Adipocyte (in vitro differentiated cells): ENCODE measurements around the gene CUL4B.
"Not testable (repeated sequence)": the region's sequence is repeated elsewhere in the genome, so short reads cannot be mapped to it uniquely, and the experiment has no call there.

Experiments
- DNase-seq: peaks from one replicate; pipeline ENCODE4 v3.0.0-alpha.2; 2015; ENCODE audit warnings: low read depth
- H3K27me3 ChIP-seq: replicated peaks from 2 replicates; pipeline ENCODE4 v1.7.0; 2013; ENCODE audit warnings: mild to moderate bottlenecking, low read length, moderate library complexity; ENCODE audit not compliant: control insufficient read depth, insufficient read depth
- H3K36me3 ChIP-seq: 2 replicates; pipeline ENCODE4 v1.7.0; 2013; ENCODE audit warnings: low read length, mild to moderate bottlenecking, moderate library complexity; ENCODE audit not compliant: control insufficient read depth, insufficient read depth, severe bottlenecking
- H3K4me1 ChIP-seq: 2 replicates; pipeline ENCODE4 v1.7.0; 2013; ENCODE audit warnings: mild to moderate bottlenecking, low read length, moderate library complexity; ENCODE audit not compliant: control insufficient read depth, insufficient read depth
- H3K4me3 ChIP-seq: 2 replicates; pipeline ENCODE4 v1.7.0; 2013; ENCODE audit warnings: mild to moderate bottlenecking, low read length, moderate library complexity
- H3K9ac ChIP-seq: 2 replicates; pipeline ENCODE4 v1.7.0; 2013; ENCODE audit warnings: mild to moderate bottlenecking, low read length, moderate library complexity
- H3K9me3 ChIP-seq: 2 replicates; pipeline ENCODE4 v1.7.0; 2013; ENCODE audit warnings: mild to moderate bottlenecking, low read length, moderate library complexity; ENCODE audit not compliant: control insufficient read depth

CUL4B gene

DNA sequence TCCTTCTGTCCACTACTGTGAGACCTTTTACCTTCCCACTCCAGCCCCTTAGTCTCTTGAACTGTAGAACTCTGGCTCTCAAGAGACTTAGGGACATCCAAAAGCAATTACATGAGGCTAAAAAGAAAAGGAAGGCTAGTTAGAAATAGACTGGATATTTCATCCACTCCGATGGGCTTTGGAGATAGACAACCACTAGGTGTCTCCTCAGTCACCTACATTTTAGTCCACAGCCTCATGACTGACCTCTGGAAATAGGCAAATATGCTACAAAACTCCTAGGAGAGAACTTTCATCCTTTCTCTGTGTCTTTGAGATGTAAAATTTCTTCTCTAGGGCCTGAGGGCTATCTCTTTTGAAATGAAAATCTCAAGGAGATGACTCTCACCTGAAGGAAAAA, 46.5 kb downstream of the CUL4B start:
- Histone ChIP-seq H3K36me3 (no peaks in the 10 kb centered on the region), H3K9ac (no peak overlapping the region), H3K4me1 (no peaks in the 10 kb centered on the region), H3K9me3 (no peaks in the 10 kb centered on the region), H3K4me3 (no peak overlapping the region), H3K27me3 (no peaks in the 10 kb centered on the region)
- peak; percentile 27 for DNase-seq

DNA sequence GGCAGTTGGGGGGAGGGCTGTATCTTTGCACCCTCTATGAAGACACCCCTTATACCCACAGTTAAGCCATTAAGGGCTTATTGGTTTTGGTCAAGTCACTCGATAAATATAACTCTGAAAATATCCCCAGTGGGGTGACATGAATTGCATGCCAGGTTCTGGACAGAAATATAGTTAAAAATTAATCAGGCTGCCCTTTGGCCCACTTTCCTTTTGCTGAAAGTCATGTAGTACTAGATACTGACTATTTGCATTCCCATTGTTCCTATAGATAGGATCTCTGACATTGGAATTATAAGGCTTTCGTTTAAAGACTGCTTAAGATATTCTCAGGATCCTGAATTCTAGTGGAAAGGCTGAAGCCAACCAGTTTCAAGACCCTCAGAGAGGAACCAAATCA, 48.1 kb downstream of the CUL4B start:
- Histone ChIP-seq H3K27me3 (no peaks in the 10 kb centered on the region), H3K4me3 (no peak overlapping the region), H3K9me3 (no peaks in the 10 kb centered on the region), H3K36me3 (no peaks in the 10 kb centered on the region), H3K4me1 (no peaks in the 10 kb centered on the region), H3K9ac (no peak overlapping the region)
- DNase-seq: no peak

- no peaks in the 10 kb centered on the region for H3K27me3 ChIP-seq
- no peaks in the 10 kb centered on the region for H3K36me3 ChIP-seq
- H3K9me3 ChIP-seq: no peaks in the 10 kb centered on the region
- H3K4me1 ChIP-seq: no peaks in the 10 kb centered on the region
- no peak overlapping the region for H3K4me3 ChIP-seq
- H3K9ac ChIP-seq: no peak overlapping the region
- DNase-seq: no peak
Measured at GRCh38 chrX:120512222-120512621, 48.5 kb downstream of the CUL4B start.

- Histone ChIP-seq H3K9me3 (no peaks in the 10 kb centered on the region), H3K36me3 (no peaks in the 10 kb centered on the region), H3K27me3 (no peaks in the 10 kb centered on the region), H3K9ac (no peak overlapping the region), H3K4me3 (no peak overlapping the region), H3K4me1 (peaks cover 4% of the 10 kb centered on the region)
- DNase-seq: no peak
Measured at GRCh38 chrX:120504569-120504968, 56.2 kb downstream of the CUL4B start.

GRCh38 chrX:120499301-120500072, 61.3 kb downstream of the CUL4B start:
- no peak overlapping the region for H3K9ac ChIP-seq
- no peak overlapping the region for H3K4me3 ChIP-seq
- peak; percentile 52 for DNase-seq
- peaks cover 5% of the 10 kb centered on the region for H3K4me1 ChIP-seq
- no peaks in the 10 kb centered on the region for H3K9me3 ChIP-seq
- no peaks in the 10 kb centered on the region for H3K27me3 ChIP-seq
- H3K36me3 ChIP-seq: no peaks in the 10 kb centered on the region

- H3K4me3 ChIP-seq, H3K36me3 ChIP-seq, H3K4me1 ChIP-seq: not testable (repeated sequence)
Measured at GRCh38 chrX:120490119-120490518, 70.6 kb downstream of the CUL4B start.

GRCh38 chrX:120486786-120487185, 74.0 kb downstream of the CUL4B start:
- no peaks in the 10 kb centered on the region for H3K9me3 ChIP-seq
- H3K4me1 ChIP-seq: no peaks in the 10 kb centered on the region
- no peak overlapping the region for H3K9ac ChIP-seq
- H3K4me3 ChIP-seq: no peak overlapping the region
- H3K27me3 ChIP-seq: no peaks in the 10 kb centered on the region
- no peaks in the 10 kb centered on the region for H3K36me3 ChIP-seq
- DNase-seq: no peak

More at GRCh38 chrX:120490119-120490518, 70.6 kb downstream of the CUL4B start:
- not testable (repeated sequence) for DNase-seq, H3K9me3 ChIP-seq, H3K9ac ChIP-seq, H3K27me3 ChIP-seq

GRCh38 chrX:120485638-120486520, 74.9 kb downstream of the CUL4B start:
- DNase-seq: peak; percentile 84
- H3K9ac ChIP-seq: peak overlapping the region; percentile 81
- no peaks in the 10 kb centered on the region for H3K4me1 ChIP-seq
- no peaks in the 10 kb centered on the region for H3K9me3 ChIP-seq
- no peaks in the 10 kb centered on the region for H3K27me3 ChIP-seq
- no peaks in the 10 kb centered on the region for H3K36me3 ChIP-seq
- H3K4me3 ChIP-seq: peak overlapping the region; percentile 71

GRCh38 chrX:120485315-120485637, 75.5 kb downstream of the CUL4B start:
- Histone ChIP-seq H3K9ac (peak overlapping the region; percentile 81), H3K4me1 (no peaks in the 10 kb centered on the region), H3K27me3 (no peaks in the 10 kb centered on the region), H3K36me3 (no peaks in the 10 kb centered on the region), H3K4me3 (peak overlapping the region; percentile 71), H3K9me3 (no peaks in the 10 kb centered on the region)
- DNase-seq: no peak

- no peak for DNase-seq
- no peak overlapping the region for H3K9ac ChIP-seq
- H3K9me3 ChIP-seq: no peaks in the 10 kb centered on the region
- H3K27me3 ChIP-seq: peaks cover 4% of the 10 kb centered on the region
- no peaks in the 10 kb centered on the region for H3K4me1 ChIP-seq
- H3K4me3 ChIP-seq: no peak overlapping the region
- no peaks in the 10 kb centered on the region for H3K36me3 ChIP-seq
Measured at GRCh38 chrX:120477453-120477852, 83.3 kb downstream of the CUL4B start.

GRCh38 chrX:120476714-120477113, 84.0 kb downstream of the CUL4B start:
- no peaks in the 10 kb centered on the region for H3K4me1 ChIP-seq
- H3K27me3 ChIP-seq: peaks cover 4% of the 10 kb centered on the region

More at GRCh38 chrX:120476714-120477113, 84.0 kb downstream of the CUL4B start:
- no peak for DNase-seq
- no peaks in the 10 kb centered on the region for H3K9me3 ChIP-seq
- H3K36me3 ChIP-seq: no peaks in the 10 kb centered on the region
- no peak overlapping the region for H3K4me3 ChIP-seq
- H3K9ac ChIP-seq: no peak overlapping the region
